ENCODE measurements around the gene CYP2B6.

Gene CYP2B6

GRCh38 chr19:40954573-40954972 is 36.5 kb upstream of the CYP2B6 start:
- H3F3A ChIP-seq (ENCODE audit: low read depth), result no peaks in the 10 kb centered on the region
- no peak overlapping the region for H3K4me2 ChIP-seq (ENCODE audit: low read depth, low read length, poor library complexity, severe bottlenecking)
- H3K9ac ChIP-seq (ENCODE audit: low read depth, low read length, poor library complexity, severe bottlenecking), result no peak overlapping the region
- no peaks in the 10 kb centered on the region for H3K9me2 ChIP-seq (replicated peaks; ENCODE audit: low read depth, low read length)
- TF ChIP-seq CTCF (conservative IDR thresholded peaks at IDR 0.05; ENCODE audit: low read length) (no peak), EZH2phosphoT487 (IDR thresholded peaks at IDR 0.05; ENCODE audit: borderline replicate concordance) (no peak)
- no peak overlapping the region for H3K4me3 ChIP-seq (ENCODE audit: low read length, poor library complexity, severe bottlenecking)
- no peaks in the 10 kb centered on the region for H3K4me1 ChIP-seq (ENCODE audit: insufficient read depth, low read length, poor library complexity, severe bottlenecking)
- H2AFZ ChIP-seq (ENCODE audit: low read length), result no peak overlapping the region
- peaks cover 26% of the 10 kb centered on the region; the same call in 1 of the 2 replicates for H3K9me3 ChIP-seq (ENCODE audit: insufficient read depth, low read depth, low read length)
- no peaks in the 10 kb centered on the region for H3K27me3 ChIP-seq (ENCODE audit: insufficient read depth, low read length, poor library complexity, severe bottlenecking)
- no peaks in the 10 kb centered on the region for H3K36me3 ChIP-seq (ENCODE audit: insufficient read depth, low read length)
- H3K79me2 ChIP-seq (ENCODE audit: insufficient read depth, low read length), result no peaks in the 10 kb centered on the region
- H4K20me1 ChIP-seq (ENCODE audit: insufficient read depth, low read length, poor library complexity, severe bottlenecking), result no peaks in the 10 kb centered on the region

- H3K9me3 ChIP-seq (ENCODE audit: insufficient read depth, low read depth, low read length), result peaks cover 9% of the 10 kb centered on the region; the same call in 1 of the 2 replicates
- no peaks in the 10 kb centered on the region for H3F3A ChIP-seq (ENCODE audit: low read depth)
- TF ChIP-seq CTCF (conservative IDR thresholded peaks at IDR 0.05; ENCODE audit: low read length) (no peak), EZH2phosphoT487 (IDR thresholded peaks at IDR 0.05; ENCODE audit: borderline replicate concordance) (no peak)
- no peaks in the 10 kb centered on the region for H4K20me1 ChIP-seq (ENCODE audit: insufficient read depth, low read length, poor library complexity, severe bottlenecking)
- no peaks in the 10 kb centered on the region for H3K27me3 ChIP-seq (ENCODE audit: insufficient read depth, low read length, poor library complexity, severe bottlenecking)
- no peak overlapping the region for H3K9ac ChIP-seq (ENCODE audit: low read depth, low read length, poor library complexity, severe bottlenecking)
- H3K9me2 ChIP-seq (replicated peaks; ENCODE audit: low read depth, low read length), result no peaks in the 10 kb centered on the region
- no peaks in the 10 kb centered on the region for H3K36me3 ChIP-seq (ENCODE audit: insufficient read depth, low read length)
- no peaks in the 10 kb centered on the region for H3K79me2 ChIP-seq (ENCODE audit: insufficient read depth, low read length)
- H3K4me2 ChIP-seq (ENCODE audit: low read depth, low read length, poor library complexity, severe bottlenecking), result no peak overlapping the region
- no peak overlapping the region for H3K4me3 ChIP-seq (ENCODE audit: low read length, poor library complexity, severe bottlenecking)
- no peak overlapping the region for H2AFZ ChIP-seq (ENCODE audit: low read length)
- H3K4me1 ChIP-seq (ENCODE audit: insufficient read depth, low read length, poor library complexity, severe bottlenecking), result no peaks in the 10 kb centered on the region
Observed at GRCh38 chr19:40959338-40959737, 31.7 kb upstream of the CYP2B6 start.

- Histone ChIP-seq H3F3A (ENCODE audit: low read depth) (no peaks in the 10 kb centered on the region), H3K9ac (ENCODE audit: low read depth, low read length, poor library complexity, severe bottlenecking) (no peak overlapping the region), H3K4me1 (ENCODE audit: insufficient read depth, low read length, poor library complexity, severe bottlenecking) (no peaks in the 10 kb centered on the region), H2AFZ (ENCODE audit: low read length) (no peak overlapping the region), H3K9me2 (replicated peaks; ENCODE audit: low read depth, low read length) (no peaks in the 10 kb centered on the region), H3K36me3 (ENCODE audit: insufficient read depth, low read length) (no peaks in the 10 kb centered on the region), H3K4me3 (ENCODE audit: low read length, poor library complexity, severe bottlenecking) (no peak overlapping the region), H3K9me3 (ENCODE audit: insufficient read depth, low read depth, low read length) (peaks cover 3% of the 10 kb centered on the region; the same call in 1 of the 2 replicates), H4K20me1 (ENCODE audit: insufficient read depth, low read length, poor library complexity, severe bottlenecking) (no peaks in the 10 kb centered on the region), H3K79me2 (ENCODE audit: insufficient read depth, low read length) (no peaks in the 10 kb centered on the region), H3K4me2 (ENCODE audit: low read depth, low read length, poor library complexity, severe bottlenecking) (no peak overlapping the region), H3K27me3 (ENCODE audit: insufficient read depth, low read length, poor library complexity, severe bottlenecking) (no peaks in the 10 kb centered on the region)
- TF ChIP-seq CTCF (conservative IDR thresholded peaks at IDR 0.05; ENCODE audit: low read length) (no peak), EZH2phosphoT487 (IDR thresholded peaks at IDR 0.05; ENCODE audit: borderline replicate concordance) (no peak)
Observed at GRCh38 chr19:40960062-40960685, 30.9 kb upstream of the CYP2B6 start.

Measured in Loucy (cell line).